ENCODE data around the gene EEF2KMT. TPM values are rescaled to one million over a fixed set of nuclear protein-coding genes. Genes with fewer than 3 reads are reported as not detected.
"Not testable (repeated sequence)": the region's sequence is repeated elsewhere in the genome, so short reads cannot be mapped to it uniquely, and the experiment has no call there.

The EEF2KMT gene, protein sequence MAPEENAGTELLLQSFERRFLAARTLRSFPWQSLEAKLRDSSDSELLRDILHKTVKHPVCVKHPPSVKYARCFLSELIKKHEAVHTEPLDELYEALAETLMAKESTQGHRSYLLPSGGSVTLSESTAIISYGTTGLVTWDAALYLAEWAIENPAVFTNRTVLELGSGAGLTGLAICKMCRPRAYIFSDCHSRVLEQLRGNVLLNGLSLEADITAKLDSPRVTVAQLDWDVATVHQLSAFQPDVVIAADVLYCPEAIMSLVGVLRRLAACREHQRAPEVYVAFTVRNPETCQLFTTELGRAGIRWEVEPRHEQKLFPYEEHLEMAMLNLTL
- 10 to 100 TPM; 10.6 to 18.8 TPM for total RNA-seq

DNA sequence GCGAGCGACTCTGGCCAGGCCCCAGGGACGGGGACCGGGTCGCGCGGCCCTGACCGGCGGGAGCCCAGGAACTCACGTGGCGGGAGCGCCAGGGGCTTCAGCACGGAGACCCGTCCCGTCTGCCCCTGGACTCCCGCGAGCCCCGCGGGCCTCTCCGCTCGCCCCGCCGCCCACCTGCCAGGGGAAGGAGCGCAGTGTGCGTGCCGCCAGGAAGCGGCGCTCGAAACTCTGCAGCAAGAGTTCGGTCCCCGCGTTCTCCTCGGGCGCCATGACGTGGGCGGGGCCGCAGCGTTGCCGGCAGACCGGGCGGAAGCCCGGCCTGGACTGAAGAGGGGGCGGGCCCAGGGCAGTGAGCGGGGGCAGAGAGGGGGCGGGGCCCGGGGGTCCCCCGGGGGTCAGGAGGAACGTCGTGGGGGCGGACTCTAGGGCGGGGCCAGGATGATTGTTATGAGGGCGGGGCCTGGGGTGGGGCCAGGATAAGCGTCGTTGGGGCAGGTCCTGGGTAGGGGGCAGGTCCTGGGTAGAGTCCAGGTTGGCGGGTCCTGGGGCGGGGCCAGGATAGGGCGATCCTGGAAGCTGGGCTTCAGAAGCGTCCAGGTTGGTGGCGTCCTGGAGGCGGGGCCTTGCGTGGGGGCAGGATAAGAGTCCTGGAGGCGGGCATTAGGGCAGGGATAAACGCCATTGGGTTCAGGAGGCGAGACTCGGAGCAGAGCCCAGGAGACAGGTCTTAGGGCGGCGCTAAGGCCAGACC lies at the start of gene EEF2KMT:
Gene EEF2KMT, minus strand, starts transcription at position 326 of the 751 bp plus-strand sequence. Its CDS starts 56 bp downstream, at position 270.
- peak; percentile 100 for ATAC-seq
- peak within 1 kb of the TSS; percentile 77 to 85 for H3K27ac Mint-ChIP-seq
- H3K27me3 Mint-ChIP-seq, H3K36me3 Mint-ChIP-seq, H3K9me3 Mint-ChIP-seq: not testable (repeated sequence)
- peak; percentile 98 for DNase-seq (ENCODE audit: low spot score)
- H3K4me3 Mint-ChIP-seq, result peak within 1 kb of the TSS; percentile 90
- peaks cover 11 to 12% of the 10 kb centered on the region in 2 donors for H3K4me1 Mint-ChIP-seq (ENCODE audit: low read depth in 2 of 2)

DNA sequence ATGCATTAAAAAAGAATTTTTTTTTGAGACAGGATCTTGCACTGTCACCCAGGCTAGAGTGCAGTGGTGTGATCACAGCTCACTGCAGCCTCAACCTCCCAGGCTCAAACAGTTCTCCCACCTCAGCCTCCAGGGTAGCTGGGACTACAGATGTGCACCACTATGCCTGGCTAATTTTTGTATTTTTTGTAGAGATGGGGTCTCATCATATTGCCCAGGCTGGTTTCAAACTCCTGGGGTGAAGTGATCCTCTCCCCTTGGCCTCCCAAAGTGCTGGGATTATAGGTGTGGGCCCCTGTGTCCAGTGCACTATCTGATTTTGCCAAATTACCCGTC lies 47.0 kb upstream of the EEF2KMT start:
- H3K4me3 Mint-ChIP-seq, ATAC-seq, H3K36me3 Mint-ChIP-seq: not testable (repeated sequence)

DNA sequence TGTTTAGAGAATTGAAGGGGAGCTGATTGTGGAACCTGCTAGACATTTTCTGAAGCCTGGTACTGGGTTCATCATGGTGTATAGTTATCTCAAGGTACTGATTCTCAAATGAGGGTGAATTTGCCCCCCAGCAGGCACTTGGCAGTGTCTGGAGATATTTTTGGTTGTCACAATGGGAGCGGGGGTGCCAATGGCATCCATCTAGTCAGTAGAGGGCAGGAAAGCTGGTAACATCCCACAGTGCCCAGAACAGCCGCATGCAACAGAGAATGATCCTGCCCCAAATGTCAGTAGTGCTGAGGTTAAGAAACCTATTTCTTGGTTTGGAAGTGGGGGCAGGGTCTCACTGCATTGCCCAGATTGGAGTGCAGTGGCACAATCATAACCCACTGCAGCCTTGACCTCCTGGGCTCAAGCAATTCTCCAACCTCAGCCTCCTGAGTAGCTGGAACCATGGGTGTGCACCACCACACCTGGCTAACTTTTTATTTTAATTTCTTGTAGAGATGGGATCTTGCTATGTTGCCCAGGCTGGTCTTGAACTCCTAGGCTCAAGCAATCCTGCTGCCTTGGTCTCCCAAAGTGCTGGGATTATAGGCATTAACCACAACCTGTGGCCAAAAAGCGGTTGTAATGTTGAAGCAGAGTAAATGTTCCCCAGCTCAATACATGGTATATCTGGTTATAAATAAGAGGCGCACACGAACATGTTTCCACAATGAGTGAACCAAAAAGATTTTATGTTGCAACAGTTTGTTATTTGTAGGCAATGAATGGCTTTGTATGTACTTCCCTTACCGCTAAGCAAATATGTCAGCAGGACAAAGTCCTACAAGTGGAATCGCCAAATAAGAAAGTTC lies 46.4 kb upstream of the EEF2KMT start:
- Mint-ChIP-seq H3K9me3 (no peaks in the 10 kb centered on the region), H3K27ac (no peak overlapping the region), H3K4me1 (ENCODE audit: low read depth in 2 of 2) (no peaks in the 10 kb centered on the region), H3K4me3 (no peak overlapping the region), H3K36me3 (no peaks in the 10 kb centered on the region), H3K27me3 (peaks cover 8 to 14% of the 10 kb centered on the region in 2 donors)
- no peak for ATAC-seq
- DNase-seq (ENCODE audit: low spot score), result no peak

More for the DNA sequence above, 47.0 kb upstream of the EEF2KMT start:
- not testable (repeated sequence) for H3K9me3 Mint-ChIP-seq; H3K4me1 Mint-ChIP-seq (ENCODE audit: low read depth in 2 of 2); H3K27ac Mint-ChIP-seq; DNase-seq (ENCODE audit: low spot score)
- peaks cover 8 to 11% of the 10 kb centered on the region in 2 donors for H3K27me3 Mint-ChIP-seq

DNA sequence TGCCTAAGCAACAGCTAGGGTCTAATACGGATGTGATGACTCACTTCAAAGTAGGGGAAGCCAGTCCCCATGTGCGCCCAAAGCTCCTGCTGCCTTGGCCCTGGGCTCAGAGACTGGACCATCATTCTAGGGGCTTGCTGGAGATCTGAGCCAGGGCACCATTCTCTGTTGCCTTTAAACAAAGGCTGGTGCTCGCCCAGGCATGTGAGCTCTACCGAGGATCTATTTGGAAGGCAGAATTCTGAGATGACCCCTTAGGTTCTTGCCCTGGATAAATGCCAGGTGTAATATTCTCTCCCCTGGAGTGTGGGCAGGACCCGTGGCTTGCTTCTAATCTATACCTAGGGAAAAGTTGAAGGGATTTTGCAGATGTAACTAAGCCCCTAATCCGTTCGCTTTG lies 42.6 kb upstream of the EEF2KMT start:
- not testable (repeated sequence) for H3K27ac Mint-ChIP-seq; H3K36me3 Mint-ChIP-seq; DNase-seq (ENCODE audit: low spot score); ATAC-seq; H3K9me3 Mint-ChIP-seq; H3K4me1 Mint-ChIP-seq (ENCODE audit: low read depth in 2 of 2); H3K4me3 Mint-ChIP-seq
- peaks cover 17 to 20% of the 10 kb centered on the region in 2 donors for H3K27me3 Mint-ChIP-seq

DNA sequence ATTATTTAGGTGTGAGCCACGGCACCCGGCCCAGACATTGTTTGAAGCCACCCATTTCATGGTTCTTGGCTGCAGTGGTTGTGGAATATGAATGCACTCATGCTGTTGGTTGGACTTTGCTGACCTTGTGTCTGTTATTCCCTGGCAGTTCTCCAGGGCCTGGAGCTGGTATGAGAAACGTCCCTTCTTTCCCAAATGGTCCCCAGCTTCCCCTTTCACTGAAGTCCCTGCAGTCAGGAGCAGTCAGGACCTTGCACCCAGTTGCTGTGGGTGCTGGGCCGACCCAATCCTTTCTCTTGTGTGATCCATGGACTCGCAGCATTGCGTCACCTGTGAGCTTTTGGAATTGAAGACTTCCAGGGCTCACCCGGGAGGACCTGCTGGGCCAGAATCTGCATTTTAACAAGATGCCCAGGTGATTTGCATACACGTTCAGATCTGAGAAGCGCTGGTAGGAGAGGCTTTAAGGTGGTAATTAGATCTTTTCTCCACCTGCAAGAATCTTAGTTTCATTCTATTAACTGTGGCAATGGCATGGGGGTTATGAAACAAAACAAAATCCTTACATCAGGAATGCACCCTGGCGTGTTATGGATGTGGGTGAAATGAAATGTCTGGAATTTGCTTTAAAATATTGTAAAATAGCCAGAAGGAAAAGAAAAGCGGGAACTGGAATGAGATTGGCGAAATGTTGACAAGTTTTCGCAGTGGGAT lies 37.3 kb upstream of the EEF2KMT start:
- peaks cover 33 to 35% of the 10 kb centered on the region in 2 donors for H3K27me3 Mint-ChIP-seq
- H3K4me1 Mint-ChIP-seq (ENCODE audit: low read depth in 2 of 2); ATAC-seq; H3K9me3 Mint-ChIP-seq; H3K36me3 Mint-ChIP-seq; H3K4me3 Mint-ChIP-seq; DNase-seq (ENCODE audit: low spot score); H3K27ac Mint-ChIP-seq: not testable (repeated sequence)

DNA sequence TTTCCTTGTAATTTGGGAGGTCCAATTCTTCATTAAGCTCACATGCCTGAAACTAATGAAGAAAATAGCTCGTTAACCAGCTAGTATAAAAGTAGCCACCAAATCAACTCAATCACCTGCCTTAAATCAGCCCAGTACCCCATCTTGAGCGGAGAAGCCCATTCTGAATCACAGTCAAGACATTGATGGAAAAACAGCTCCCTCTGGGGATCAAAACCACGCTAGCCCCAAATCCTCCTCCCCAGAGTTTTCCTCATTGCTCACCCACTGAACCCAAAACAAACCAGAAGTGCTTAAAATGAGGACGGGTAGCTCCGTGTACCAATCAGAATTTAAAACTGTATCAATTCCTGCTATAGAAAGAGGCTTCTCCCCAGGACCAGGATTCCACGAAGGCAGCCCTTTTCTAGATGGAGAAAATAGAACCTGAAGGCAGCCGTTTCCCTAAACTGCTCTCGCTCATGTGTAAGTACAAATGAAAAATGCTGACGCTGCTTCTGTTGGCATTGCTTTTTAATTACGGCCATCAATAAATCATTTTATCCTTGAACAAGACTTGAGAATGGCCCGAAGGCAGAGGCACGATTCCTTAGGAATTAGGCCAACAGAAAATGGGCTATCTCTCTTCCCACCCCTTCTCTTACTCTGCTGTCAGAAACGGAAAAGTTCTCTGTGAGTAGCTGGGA lies 35.5 kb upstream of the EEF2KMT start:
- not testable (repeated sequence) for ATAC-seq; H3K36me3 Mint-ChIP-seq; DNase-seq (ENCODE audit: low spot score); H3K4me1 Mint-ChIP-seq (ENCODE audit: low read depth in 2 of 2); H3K4me3 Mint-ChIP-seq; H3K27ac Mint-ChIP-seq; H3K9me3 Mint-ChIP-seq
- H3K27me3 Mint-ChIP-seq, result peaks cover 35 to 46% of the 10 kb centered on the region in 2 donors

DNA sequence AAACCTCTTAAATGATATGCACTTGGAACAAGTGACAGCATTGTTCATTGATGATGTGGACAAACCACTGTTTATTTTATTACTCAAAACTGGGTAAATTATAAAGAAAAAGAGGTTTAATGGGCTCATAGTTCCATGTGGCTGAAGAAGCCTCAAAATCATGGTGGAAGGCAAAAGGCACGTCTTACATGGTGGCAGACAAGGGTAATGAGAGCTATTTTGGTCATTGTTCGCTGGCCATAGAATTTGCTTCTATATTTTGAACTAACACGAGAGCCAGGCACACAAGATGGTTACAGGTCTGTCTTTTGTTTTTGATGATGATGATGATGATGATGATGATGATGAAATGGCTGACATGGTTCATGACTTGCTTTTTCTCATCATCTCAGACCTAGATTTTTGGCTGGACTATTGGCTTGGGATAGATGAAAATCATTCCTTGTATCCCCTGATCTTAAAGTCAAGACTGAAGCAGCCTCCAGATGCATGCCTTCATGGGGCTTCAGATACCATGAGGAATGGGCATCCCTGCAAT lies 33.9 kb upstream of the EEF2KMT start:
- H3K9me3 Mint-ChIP-seq; H3K36me3 Mint-ChIP-seq; ATAC-seq; H3K4me3 Mint-ChIP-seq; H3K4me1 Mint-ChIP-seq (ENCODE audit: low read depth in 2 of 2); DNase-seq (ENCODE audit: low spot score); H3K27ac Mint-ChIP-seq: not testable (repeated sequence)
- H3K27me3 Mint-ChIP-seq, result peaks cover 29 to 42% of the 10 kb centered on the region in 2 donors

DNA sequence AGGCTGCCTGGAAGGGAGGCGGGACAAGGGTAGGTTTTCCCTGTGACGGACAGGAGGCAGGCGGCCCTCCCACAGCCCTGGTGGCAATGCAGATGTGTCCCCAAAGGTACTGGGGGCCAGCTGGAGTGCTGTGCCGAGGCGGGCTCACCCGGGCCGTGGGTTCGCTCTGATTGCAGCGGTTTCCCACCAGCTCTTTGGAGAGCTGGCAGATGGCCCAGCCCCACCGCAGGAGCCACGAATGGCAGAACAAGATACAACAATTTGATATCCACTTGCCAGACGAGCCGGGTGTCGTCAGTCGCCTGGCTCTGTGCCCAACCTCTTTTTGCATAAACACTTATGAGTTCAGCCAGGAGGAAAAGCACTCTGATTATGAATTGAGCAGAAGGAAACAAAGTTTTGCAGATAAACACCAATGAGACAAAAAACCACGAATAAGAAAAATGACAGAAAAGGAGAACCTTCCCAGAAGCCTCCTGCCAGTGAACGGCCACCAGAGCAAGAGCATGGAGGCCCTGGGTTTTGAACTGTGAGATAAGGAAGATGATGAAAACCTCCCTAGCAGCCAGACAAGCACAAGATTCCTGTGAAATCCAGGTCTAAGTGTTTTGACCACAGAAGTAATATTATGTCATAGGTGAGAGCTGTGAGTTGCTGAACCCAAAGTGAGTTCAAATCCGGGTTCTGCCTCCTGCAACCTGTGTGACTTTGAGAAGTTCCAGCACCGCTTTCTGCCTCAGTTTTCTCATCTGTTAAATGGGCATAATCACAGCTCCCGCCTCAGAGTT lies 19.9 kb upstream of the EEF2KMT start:
- H3K4me1 Mint-ChIP-seq (ENCODE audit: low read depth in 2 of 2); ATAC-seq; H3K4me3 Mint-ChIP-seq; H3K9me3 Mint-ChIP-seq; H3K27ac Mint-ChIP-seq; H3K36me3 Mint-ChIP-seq; DNase-seq (ENCODE audit: low spot score): not testable (repeated sequence)
- peaks cover 32 to 35% of the 10 kb centered on the region in 2 donors for H3K27me3 Mint-ChIP-seq

DNA sequence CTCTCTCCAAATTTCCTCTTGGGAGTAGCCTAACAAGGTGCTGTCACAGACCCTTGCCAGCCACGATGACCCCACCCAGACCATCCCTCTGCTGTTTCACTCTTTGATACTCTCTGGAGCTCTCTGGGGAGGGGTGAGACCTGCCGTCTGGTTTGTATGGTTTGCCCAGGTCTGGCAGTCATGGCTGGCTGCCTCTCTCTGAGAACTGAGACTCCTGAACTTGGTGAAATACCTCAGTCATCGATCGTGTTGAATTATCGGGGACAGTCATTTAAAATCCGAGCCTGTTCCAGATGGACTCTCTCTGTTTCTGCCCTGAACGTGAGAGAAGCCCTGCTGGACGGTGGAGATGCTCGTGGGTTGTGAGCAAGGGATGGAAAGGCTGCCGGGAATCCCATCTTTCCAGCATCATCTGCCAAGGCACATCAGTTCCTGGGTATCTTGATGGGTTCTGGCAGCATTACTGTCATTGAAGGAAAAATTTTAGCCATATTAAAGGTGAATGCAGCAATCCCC lies 19.2 kb upstream of the EEF2KMT start:
- peaks cover 32 to 35% of the 10 kb centered on the region in 2 donors for H3K27me3 Mint-ChIP-seq

DNA sequence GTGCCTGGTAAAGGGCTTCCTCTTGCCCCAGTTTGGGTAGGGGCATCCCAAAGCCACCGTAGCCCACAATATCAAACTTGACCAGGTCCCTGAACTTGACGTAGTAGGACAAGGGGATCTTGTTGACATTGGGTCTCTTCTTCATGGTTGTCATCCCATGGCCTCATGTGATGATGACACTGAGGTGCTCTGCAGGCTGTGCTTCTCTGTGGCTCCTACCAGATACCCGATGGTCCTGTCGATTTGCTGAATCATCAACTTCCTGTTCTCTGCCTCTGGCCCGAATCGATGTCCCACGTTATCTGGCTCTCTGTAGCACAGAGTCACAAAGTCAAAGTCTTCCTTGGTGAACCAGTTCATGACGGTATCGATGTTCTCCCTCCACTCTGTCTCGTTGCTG lies 13.3 kb upstream of the EEF2KMT start:
- not testable (repeated sequence) for H3K27ac Mint-ChIP-seq; DNase-seq (ENCODE audit: low spot score); H3K9me3 Mint-ChIP-seq; ATAC-seq; H3K36me3 Mint-ChIP-seq; H3K4me1 Mint-ChIP-seq (ENCODE audit: low read depth in 2 of 2); H3K4me3 Mint-ChIP-seq
- peaks cover 7 to 14% of the 10 kb centered on the region in 2 donors for H3K27me3 Mint-ChIP-seq

More for the DNA sequence above, 19.2 kb upstream of the EEF2KMT start:
- DNase-seq (ENCODE audit: low spot score); H3K4me3 Mint-ChIP-seq; H3K36me3 Mint-ChIP-seq; H3K27ac Mint-ChIP-seq; ATAC-seq; H3K9me3 Mint-ChIP-seq; H3K4me1 Mint-ChIP-seq (ENCODE audit: low read depth in 2 of 2): not testable (repeated sequence)

DNA sequence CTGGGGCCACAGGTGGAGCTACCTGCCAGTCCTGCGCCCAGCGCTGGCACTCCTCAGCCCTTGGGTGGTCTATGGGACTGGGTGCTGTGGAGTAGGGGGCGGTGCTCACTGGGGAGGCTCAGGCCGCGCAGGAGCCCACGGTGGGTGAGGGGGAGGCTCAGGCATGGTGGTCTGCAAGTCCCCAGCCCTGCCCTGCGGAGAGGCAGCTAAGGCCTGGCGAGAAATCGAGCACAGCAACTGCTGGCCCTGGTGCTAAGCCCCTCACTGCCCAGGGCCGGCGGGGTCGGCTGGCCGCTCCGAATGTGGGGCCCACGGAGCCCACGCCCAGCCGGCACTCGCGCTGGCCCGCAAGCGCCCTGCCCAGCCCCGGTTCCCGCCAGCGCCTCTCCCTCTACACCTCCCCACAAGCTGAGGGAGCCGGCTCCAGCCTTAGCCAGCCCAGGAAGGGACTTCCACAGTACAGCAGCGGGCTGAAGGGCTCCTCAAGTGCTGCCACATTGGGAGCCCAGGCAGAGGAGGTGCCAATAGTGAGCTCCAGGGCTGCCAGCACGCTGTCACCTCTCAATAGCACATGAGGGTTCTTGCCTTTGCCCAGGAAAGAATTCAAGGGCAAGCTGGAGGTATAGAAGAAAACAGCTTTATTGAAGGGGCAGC lies 11.0 kb upstream of the EEF2KMT start:
- Mint-ChIP-seq H3K9me3 (no peaks in the 10 kb centered on the region), H3K27ac (no peak overlapping the region), H3K36me3 (no peaks in the 10 kb centered on the region), H3K4me3 (no peak overlapping the region), H3K4me1 (ENCODE audit: low read depth in 2 of 2) (peaks cover 0 to 4% of the 10 kb centered on the region in 2 donors), H3K27me3 (peaks cover 7 to 10% of the 10 kb centered on the region in 2 donors)
- ATAC-seq (no peak), DNase-seq (ENCODE audit: low spot score) (no peak)

Measured in natural killer cell treated with Interleukin-12 subunit alpha and Interleukin-12 subunit beta and Interleukin-15 and Interleukin-18, amount 100 ng/mL, for 72 hours (primary cell).